HUES48 (cell line): ENCODE measurements around the gene MYRIP.

ENCODE experiments used
- H3K27ac ChIP-seq: one replicate; pipeline ENCODE4 v1.7.0; 2013; ENCODE audit warnings: low read depth, low read length, inconsistent platforms
- H3K27me3 ChIP-seq: 2 replicates; pipeline ENCODE4 v1.6.1; 2013; ENCODE audit warnings: mild to moderate bottlenecking, low read length; ENCODE audit not compliant: control insufficient read depth, insufficient read depth
- H3K36me3 ChIP-seq: 2 replicates; pipeline ENCODE4 v1.6.1; 2013; ENCODE audit warnings: low read length; ENCODE audit not compliant: control insufficient read depth, insufficient read depth
- H3K4me1 ChIP-seq: 2 replicates; pipeline ENCODE4 v1.6.1; 2013; ENCODE audit warnings: mild to moderate bottlenecking, low read length; ENCODE audit not compliant: control insufficient read depth, insufficient read depth
- H3K4me3 ChIP-seq: 2 replicates; pipeline ENCODE4 v1.5.1; 2013; ENCODE audit warnings: mild to moderate bottlenecking, low read depth, low read length
- H3K9ac ChIP-seq: 2 replicates; pipeline ENCODE4 v1.6.1; 2013; ENCODE audit warnings: mild to moderate bottlenecking, low read depth, low read length, moderate library complexity
- H3K9me3 ChIP-seq: 2 replicates; pipeline ENCODE4 v1.6.1; 2013; ENCODE audit warnings: low read length; ENCODE audit not compliant: control insufficient read depth, insufficient read depth

The MYRIP gene

DNA sequence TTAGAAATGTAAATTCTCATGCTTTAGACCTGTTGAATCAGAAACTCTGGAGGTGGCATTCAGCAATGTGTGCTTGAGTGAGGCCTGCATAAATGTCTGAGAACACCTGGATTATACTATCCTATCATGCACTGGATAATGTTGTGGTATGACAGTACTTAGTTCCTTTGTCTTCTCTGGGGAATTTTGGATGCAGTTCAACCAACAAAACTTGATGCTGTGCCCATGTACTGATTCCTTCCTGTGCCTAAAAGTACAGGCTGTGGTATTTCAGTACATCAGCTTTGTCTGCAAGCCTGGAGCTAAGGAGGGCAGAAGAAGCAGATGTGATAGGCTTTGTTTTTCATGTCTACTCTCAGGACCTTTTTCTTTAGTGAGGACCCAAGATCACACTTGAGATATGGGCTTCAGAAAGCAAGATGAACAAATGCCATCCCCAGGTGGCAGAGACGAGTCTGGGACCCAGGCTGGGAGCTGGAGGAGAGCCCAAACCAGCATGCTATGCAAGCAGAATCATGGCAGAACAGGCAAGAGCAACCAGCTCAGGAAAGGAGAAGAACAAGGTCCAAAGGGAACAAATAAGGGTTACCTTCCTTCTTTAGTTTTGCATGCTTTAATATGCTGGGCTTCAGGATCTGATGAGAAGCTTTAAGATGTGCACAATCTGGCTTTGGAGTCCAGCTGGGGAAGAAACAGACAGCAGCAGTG lies 124.7 kb downstream of the MYRIP start:
- no peaks in the 10 kb centered on the region for H3K36me3 ChIP-seq
- no peak overlapping the region for H3K9ac ChIP-seq
- no peaks in the 10 kb centered on the region for H3K4me1 ChIP-seq
- no peak overlapping the region for H3K4me3 ChIP-seq
- no peak overlapping the region for H3K27ac ChIP-seq
- no peaks in the 10 kb centered on the region for H3K27me3 ChIP-seq
- H3K9me3 ChIP-seq: no peaks in the 10 kb centered on the region

DNA sequence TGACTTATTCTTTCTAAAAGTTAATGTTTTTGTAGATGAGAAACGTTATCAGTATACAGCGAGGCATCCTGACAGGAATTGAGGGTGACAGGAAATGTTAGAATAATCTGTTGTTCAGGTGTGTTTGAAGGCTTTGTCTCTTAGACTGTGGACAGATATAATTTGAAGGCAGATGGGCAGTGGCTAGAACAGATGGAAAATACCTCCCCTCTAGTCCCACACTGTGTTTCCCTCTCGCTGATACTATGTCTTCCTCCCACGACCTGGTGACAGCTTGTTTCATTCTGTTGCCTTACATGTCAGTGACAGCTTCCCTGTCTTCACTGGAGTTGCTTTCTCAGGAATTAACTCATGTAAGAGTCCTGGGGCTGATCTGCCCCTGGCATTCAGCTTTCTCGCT lies 125.3 kb downstream of the MYRIP start:
- no peak overlapping the region for H3K4me3 ChIP-seq
- H3K36me3 ChIP-seq: no peaks in the 10 kb centered on the region
- H3K9me3 ChIP-seq: no peaks in the 10 kb centered on the region
- no peaks in the 10 kb centered on the region for H3K4me1 ChIP-seq
- H3K27ac ChIP-seq: no peak overlapping the region
- no peak overlapping the region for H3K9ac ChIP-seq
- H3K27me3 ChIP-seq: no peaks in the 10 kb centered on the region

DNA sequence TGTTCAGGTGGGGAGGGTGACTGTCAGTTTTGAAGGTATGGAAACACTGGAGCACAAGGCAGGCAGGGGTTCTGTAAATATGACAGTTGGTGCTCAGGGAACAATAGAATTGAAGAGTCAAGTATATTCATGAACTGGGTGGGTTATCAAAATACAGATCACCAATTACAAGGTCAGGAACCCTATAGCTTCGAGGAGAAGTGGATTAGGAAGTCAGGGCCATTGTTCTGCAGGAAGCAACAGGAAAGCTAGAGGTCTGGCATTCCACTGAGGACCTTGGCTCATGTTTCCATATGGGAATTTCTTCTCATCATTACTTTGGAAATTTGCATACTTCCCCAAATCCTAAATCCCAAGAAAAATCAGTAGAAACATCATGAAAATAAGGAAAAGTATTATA lies 125.9 kb downstream of the MYRIP start:
- Histone ChIP-seq H3K4me3 (no peak overlapping the region), H3K27ac (no peak overlapping the region), H3K9me3 (no peaks in the 10 kb centered on the region), H3K36me3 (no peaks in the 10 kb centered on the region), H3K4me1 (no peaks in the 10 kb centered on the region), H3K9ac (no peak overlapping the region), H3K27me3 (no peaks in the 10 kb centered on the region)

DNA sequence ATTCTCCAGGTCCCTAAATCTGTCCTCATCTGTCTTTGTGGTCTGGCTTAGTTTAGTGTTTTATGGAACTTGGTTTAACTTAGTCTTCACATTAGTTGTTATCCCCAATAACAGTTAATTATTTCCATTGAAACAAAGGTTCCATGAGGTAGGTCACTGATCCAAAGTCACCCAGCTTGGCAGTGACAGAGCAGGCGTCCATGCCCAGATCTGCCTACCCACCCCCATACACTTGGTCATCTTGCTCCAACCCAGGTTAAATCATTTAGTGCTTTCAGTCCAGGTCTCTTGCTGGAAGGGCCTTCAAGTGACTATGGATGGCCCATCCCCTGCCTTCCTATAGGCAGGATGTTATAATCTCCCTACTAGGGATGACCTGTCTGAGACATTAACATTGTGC lies 127.4 kb downstream of the MYRIP start:
- H3K9ac ChIP-seq: no peak overlapping the region
- no peaks in the 10 kb centered on the region for H3K27me3 ChIP-seq
- H3K4me1 ChIP-seq: no peaks in the 10 kb centered on the region
- no peak overlapping the region for H3K27ac ChIP-seq
- no peak overlapping the region for H3K4me3 ChIP-seq
- no peaks in the 10 kb centered on the region for H3K9me3 ChIP-seq
- H3K36me3 ChIP-seq: no peaks in the 10 kb centered on the region

DNA sequence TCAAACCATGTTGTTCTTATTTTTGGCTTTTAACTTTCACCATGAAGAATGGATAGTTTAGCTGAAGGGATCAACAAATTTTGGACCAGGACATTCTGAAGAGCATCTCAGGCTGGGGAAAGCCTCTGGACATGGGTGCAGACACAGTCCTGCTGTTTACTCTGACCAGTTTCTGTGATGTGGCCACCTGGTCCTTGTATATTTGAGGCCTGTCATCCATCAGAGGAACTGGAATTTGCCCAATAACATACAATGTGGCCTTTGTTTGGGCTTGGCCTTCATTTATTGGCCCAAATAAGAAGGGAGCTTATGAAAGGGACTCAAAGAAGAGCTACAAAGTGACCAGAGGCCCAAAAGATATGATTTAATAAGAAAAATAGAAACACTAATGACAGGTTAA lies 127.9 kb downstream of the MYRIP start:
- H3K9me3 ChIP-seq: no peaks in the 10 kb centered on the region
- H3K27ac ChIP-seq: no peak overlapping the region
- H3K4me3 ChIP-seq: no peak overlapping the region
- H3K4me1 ChIP-seq: no peaks in the 10 kb centered on the region
- no peaks in the 10 kb centered on the region for H3K27me3 ChIP-seq
- no peak overlapping the region for H3K9ac ChIP-seq
- no peaks in the 10 kb centered on the region for H3K36me3 ChIP-seq

DNA sequence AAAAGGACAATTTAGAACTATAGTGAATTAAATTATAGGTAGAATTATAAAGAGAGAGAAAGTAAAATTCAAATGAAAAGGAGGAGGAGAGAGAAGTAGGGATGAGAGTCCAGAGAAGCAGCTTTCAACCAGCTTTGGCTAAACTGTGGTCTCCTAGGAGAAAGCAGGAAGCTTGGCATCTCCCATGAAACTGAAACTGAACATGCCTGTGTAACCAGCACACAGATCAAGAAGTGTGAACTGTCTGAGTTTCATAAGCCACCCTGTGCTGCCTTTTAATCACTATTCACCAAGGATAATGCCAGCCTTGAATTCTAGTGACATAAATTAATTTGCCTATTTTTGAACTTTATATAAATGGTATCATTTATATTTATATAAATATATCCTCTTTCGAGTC lies 128.5 kb downstream of the MYRIP start:
- Histone ChIP-seq H3K4me1 (no peaks in the 10 kb centered on the region), H3K4me3 (no peak overlapping the region), H3K27ac (no peak overlapping the region), H3K36me3 (no peaks in the 10 kb centered on the region), H3K27me3 (no peaks in the 10 kb centered on the region), H3K9me3 (no peaks in the 10 kb centered on the region), H3K9ac (no peak overlapping the region)

DNA sequence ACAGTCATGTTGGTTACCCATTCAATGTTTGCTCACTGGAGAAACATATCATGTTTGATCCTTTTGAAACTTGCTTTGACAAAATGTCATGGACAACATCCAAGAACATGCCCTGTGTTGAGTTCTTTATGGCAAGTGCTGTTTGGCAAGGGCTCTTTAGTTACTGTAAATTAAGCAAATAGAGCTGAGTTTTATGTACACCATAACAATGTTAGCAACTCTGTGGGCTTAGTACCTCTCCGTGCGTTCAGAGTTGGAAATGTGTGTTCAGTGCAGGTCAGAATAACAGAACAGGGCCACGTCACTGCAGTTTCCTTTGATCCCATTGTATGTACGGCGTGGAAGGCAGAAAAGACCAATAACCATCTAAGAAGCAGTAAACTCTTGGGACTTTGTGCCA lies 132.5 kb downstream of the MYRIP start:
- H3K4me3 ChIP-seq: no peak overlapping the region
- H3K4me1 ChIP-seq: no peaks in the 10 kb centered on the region
- no peaks in the 10 kb centered on the region for H3K36me3 ChIP-seq
- H3K27me3 ChIP-seq: no peaks in the 10 kb centered on the region
- no peak overlapping the region for H3K27ac ChIP-seq
- no peaks in the 10 kb centered on the region for H3K9me3 ChIP-seq
- no peak overlapping the region for H3K9ac ChIP-seq

DNA sequence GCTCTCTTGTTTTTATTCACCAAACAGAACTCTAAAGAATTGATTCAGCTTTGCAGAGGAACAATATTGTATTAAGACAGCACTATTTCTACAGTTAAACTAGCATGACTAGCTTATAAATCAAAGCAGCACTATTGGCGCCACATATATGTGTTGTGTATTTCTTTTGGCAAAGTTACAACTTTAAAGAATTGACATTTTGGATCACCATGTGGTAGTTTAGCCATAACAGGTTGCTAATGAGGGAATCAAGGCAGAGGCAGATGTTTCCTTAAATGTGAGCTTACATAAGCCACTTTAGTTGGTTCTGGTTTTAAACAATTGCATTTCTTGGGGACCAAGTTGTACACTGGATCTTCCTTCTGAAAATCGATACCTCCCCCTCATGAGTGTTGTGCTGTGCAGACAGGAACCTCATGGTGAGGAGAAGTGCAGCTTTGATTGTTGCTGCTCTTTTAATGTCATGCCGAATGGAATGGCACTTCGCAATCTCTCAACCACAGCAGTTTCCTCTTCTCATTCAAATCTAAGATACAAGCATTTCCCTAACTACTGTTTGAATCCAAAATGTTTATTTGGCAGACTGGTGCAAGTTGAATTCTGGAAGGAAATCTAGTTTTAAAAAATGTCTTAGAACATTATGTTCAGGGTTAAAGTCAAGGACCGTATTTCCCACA lies 151.2 kb downstream of the MYRIP start:
- Histone ChIP-seq H3K27me3 (no peaks in the 10 kb centered on the region), H3K9ac (no peak overlapping the region), H3K4me1 (peaks cover 26% of the 10 kb centered on the region), H3K4me3 (no peak overlapping the region), H3K36me3 (no peaks in the 10 kb centered on the region), H3K9me3 (no peaks in the 10 kb centered on the region), H3K27ac (no peak overlapping the region)

DNA sequence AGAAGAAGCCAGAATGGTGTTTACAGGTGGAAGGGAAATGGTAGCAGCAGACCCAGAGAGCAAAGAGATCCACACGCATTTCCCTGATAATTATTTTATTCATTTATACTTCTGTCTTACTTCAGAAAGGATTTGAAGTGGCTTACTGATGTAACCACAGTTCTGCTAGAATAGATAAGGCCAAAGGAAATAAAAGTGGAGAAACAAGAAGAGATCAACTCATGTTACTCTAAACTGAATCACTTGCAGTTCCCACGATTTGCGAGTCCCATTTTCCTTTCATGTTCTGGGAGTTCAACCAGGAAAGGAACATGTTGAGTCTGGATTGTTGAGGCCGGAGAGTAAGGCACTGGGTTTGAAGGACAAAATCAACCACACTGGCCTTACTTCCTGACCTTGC lies 151.8 kb downstream of the MYRIP start:
- Histone ChIP-seq H3K27ac (no peak overlapping the region), H3K4me3 (no peak overlapping the region), H3K4me1 (peaks cover 26% of the 10 kb centered on the region), H3K9me3 (no peaks in the 10 kb centered on the region), H3K36me3 (no peaks in the 10 kb centered on the region), H3K27me3 (no peaks in the 10 kb centered on the region), H3K9ac (no peak overlapping the region)

DNA sequence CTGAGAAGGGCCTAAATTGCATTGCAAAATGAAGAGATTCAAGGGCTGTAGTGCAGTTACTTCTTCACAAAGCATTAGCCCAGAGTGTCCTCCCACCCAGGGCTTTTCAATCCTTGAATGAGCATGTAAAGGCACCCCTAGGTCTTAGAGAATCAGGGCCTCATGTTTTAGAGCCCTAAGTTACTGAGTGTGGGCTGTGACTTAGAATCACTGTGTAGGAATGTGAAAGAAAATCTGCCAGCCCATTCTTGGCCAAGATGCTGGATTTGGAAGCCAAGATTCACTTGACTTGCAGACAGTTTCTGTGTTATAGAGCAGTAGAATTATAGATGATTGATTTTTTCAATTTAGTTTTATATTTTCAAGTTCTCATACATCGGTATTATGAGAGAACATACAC lies 153.2 kb downstream of the MYRIP start:
- Histone ChIP-seq H3K27ac (no peak overlapping the region), H3K9me3 (no peaks in the 10 kb centered on the region), H3K4me1 (peaks cover 26% of the 10 kb centered on the region), H3K36me3 (no peaks in the 10 kb centered on the region), H3K27me3 (no peaks in the 10 kb centered on the region), H3K4me3 (no peak overlapping the region), H3K9ac (no peak overlapping the region)

DNA sequence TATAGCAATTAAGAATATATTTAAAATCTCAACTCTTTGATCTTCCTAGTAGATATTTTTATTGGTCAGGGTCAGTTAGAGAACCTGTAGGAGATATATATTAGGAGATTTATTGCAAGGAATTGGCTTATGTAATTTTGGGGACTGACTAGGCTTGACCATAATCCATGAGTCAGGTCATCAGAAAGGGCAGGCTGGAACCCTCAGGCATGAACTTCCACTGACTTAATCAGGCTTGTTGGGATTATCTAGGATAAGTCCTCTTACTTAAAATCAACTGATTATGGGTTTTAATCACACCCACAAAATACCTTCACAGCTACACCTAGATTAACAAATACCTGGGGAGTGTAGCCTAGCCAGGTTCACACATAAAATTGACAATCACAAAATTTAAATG lies 156.1 kb downstream of the MYRIP start:
- Histone ChIP-seq H3K4me1 (peaks cover 25% of the 10 kb centered on the region), H3K27me3 (no peaks in the 10 kb centered on the region), H3K9me3 (no peaks in the 10 kb centered on the region), H3K27ac (no peak overlapping the region), H3K9ac (no peak overlapping the region), H3K4me3 (no peak overlapping the region), H3K36me3 (no peaks in the 10 kb centered on the region)
